Fibroblast of skin of left quadriceps (primary cell): ENCODE results near the gene VSIG2.

Experiments
- DNase-seq, 2 experiments: peaks; one replicate each; pipeline ENCODE4 v3.0.0-alpha.2; 2013; ENCODE audit warnings: low read depth in 2 of 2

Gene VSIG2

GRCh38 chr11:124748481-124749343 lies 3.3 kb downstream of the VSIG2 start:
- no peak for DNase-seq

GRCh38 chr11:124748100-124748418 lies 4.0 kb downstream of the VSIG2 start:
- DNase-seq: no peak

- no peak for DNase-seq
These were observed 4.5 kb downstream of the VSIG2 start for GRCh38 chr11:124747406-124748099.

GRCh38 chr11:124746621-124747243 lies 5.3 kb downstream of the VSIG2 start:
- DNase-seq: no peak

- DNase-seq: no peak
These were observed 6.0 kb downstream of the VSIG2 start for GRCh38 chr11:124745835-124746620.

GRCh38 chr11:124745270-124745834 lies 6.7 kb downstream of the VSIG2 start:
- no peak for DNase-seq

GRCh38 chr11:124743050-124743449 lies 9.0 kb downstream of the VSIG2 start:
- DNase-seq: no peak

- DNase-seq: no peak
These were observed 9.5 kb downstream of the VSIG2 start for GRCh38 chr11:124742555-124742954.

GRCh38 chr11:124740277-124740882 lies 11.7 kb downstream of the VSIG2 start:
- DNase-seq: no peak

GRCh38 chr11:124739479-124740276 lies 12.4 kb downstream of the VSIG2 start, which contains the start of gene NRGN:
Gene NRGN (plus strand): TSS chr11:124739942. CDS start chr11:124740085, 143 bp downstream.
- peak; percentile 56 to 61 for DNase-seq

GRCh38 chr11:124738713-124739478 lies 13.2 kb downstream of the VSIG2 start:
- DNase-seq: no peak

- no peak for DNase-seq
These were observed 14.3 kb downstream of the VSIG2 start for GRCh38 chr11:124737638-124738305.

GRCh38 chr11:124736736-124737135 lies 15.3 kb downstream of the VSIG2 start:
- DNase-seq: no peak

- DNase-seq: no peak
These were observed 19.8 kb downstream of the VSIG2 start for GRCh38 chr11:124732230-124732629.

GRCh38 chr11:124729571-124729970 lies 22.5 kb downstream of the VSIG2 start:
- DNase-seq: no peak

- DNase-seq: no peak
These were observed 23.9 kb downstream of the VSIG2 start for GRCh38 chr11:124728134-124728533.

GRCh38 chr11:124727474-124727873 lies 24.6 kb downstream of the VSIG2 start:
- DNase-seq: no peak

- no peak for DNase-seq
These were observed 26.3 kb downstream of the VSIG2 start for GRCh38 chr11:124725719-124726105.
